ENCODE results near the gene SAE1.

The SAE1 gene

DNA sequence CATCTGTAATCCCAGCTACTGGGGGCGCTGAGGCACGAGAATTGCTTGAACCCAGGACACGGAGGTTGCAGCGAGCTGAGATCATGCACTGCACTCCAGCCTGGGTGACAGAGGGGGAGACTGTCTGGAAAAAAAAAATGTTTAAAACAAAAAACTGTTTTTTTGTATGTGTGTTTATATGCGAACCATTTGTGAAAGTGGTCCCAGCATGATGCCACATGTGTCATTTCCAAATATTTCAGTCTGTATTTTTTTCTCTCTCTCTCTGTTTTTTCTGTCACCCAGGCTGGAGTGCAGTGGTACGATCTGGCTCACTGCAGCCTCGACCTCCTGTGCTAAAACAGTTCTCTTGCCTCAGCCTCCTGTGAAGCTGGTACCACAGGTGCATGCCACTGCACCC, 37.4 kb downstream of the SAE1 start:
- no peak for DNase-seq

DNA sequence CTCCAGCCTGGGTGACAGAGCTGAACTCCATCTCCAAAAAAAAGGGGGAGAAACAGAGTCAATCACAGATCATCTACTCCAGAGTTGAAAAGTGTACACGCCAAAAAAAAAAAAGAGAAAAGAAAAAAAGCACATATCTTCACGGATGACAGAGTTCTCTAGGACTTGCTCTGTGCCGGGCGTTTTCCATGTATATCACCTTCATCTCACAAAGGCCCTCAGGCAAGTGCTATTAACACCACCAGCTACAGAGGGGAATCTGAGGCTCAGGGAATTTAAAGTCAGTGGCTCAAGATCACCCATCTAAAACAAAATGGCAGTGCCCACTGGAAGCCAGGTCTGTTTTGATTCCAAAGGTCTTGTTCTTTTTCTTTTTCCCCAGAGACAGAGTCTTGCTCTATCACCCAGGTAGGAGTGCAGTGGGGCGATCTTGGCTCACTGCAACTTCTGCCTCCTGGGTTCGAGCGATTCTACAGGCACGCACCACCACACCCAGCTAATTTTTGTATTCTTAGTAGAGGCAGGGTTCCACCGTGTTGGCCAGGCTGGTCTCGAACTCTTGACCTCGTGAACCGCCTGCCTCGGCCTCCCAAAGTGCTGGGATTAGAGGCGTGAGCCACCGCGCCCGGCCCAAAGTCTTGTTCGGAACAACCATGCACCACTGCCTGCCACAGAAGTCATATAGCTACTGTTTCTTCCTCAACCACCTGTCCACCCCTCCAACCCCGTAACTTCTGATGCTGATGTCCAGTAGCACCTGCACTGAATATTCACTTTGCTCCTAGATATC, 42.2 kb downstream of the SAE1 start:
- DNase-seq = no peak

DNA sequence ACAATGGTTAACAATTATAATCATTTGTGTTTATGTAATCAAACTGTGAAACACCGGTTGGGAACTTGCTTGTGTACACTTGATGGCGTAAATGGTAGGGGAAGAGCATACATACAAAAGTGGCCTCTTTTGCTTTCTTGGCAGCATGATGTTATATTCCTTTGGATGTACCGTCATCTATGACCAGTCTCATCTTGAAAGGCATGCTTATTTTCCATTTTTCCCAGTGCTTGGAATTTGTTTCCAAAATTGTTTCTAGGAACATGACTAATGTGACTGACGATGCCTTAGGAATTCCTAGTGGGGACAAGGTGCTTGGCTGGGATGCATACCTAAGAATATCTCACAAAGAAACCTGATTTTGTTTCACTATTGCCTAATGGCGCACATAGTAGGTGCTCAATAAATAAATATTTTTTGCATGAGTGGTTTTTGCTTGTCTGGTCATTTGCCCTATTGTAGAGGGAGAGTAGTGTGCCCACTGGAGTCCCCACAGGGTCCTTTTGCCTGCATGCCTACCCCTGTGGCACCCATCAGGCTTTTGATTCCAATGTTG, 45.5 kb downstream of the SAE1 start:
- DNase-seq = no peak

DNA sequence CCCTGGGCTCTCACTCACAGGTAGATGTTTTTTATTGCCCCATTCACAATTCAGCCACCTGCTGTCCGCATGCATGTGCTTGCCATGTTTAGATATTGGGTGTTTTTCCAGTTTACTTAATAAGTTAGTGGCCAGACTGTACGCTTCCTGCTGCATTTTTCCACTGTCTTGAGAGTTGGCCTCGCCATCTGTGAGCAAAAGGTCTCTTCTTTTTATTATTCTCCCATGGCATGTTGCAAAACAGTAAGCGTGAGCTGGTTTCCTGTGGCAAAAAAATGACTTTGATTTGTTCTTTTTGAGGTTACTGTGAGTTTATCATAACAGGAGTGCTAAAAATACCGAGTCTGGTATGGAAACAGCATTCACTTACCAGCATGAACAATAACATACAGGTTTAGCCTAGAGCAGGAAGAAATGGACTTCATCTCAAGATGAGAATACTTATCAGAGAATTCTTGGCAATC, 46.0 kb downstream of the SAE1 start:
- DNase-seq = peak; percentile 61

DNA sequence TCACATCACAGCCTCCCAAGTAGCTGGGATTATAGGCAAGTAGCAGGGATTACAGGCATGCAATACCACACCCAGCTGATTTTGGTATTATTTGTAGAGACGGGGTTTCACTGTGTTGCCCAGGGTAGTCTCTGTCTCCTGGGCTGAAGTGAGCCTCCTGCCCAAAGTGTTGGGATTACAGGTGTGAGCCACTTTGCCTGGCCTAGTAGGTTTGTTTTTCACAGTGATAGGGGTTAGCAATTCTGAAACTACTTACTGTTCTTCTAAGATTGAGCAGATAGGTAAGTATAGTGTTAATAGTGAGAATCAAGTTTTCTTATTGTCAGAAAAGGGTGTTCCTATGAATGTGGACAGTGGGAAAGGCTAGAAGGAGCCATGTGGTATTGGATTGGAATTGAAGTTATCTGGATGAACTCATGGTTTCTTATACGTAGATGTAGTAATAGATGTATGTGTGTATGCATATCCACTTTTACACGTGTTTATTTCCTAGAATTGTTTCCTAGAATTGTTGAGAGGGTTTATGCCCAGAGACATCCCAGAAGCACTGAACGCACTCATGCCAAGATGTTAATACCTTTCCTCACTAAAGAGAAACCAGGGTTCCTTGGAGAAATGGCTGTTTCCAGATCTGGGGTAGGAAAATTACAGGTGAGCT, 49.1 kb downstream of the SAE1 start:
- no peak for DNase-seq

DNA sequence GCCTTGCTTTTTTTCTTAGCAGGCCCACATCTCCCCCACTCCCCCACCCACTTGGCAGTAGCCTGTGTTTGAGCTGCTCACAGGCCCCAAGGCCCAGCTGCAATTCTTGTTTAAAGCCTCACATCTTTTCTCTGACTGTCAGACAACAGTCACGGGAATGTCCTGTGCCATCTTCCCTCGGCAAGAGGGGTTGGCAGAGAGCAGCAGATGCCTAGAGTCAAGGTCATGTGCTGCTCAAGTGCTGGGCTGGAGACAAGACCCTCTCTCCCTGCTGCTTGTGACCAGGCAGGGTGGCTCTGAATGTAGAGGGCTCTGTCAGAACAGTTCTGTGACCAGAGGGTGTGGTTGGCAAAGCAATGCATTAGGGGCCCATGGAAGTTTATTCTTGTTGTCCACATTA, 53.0 kb downstream of the SAE1 start:
- DNase-seq = no peak

DNA sequence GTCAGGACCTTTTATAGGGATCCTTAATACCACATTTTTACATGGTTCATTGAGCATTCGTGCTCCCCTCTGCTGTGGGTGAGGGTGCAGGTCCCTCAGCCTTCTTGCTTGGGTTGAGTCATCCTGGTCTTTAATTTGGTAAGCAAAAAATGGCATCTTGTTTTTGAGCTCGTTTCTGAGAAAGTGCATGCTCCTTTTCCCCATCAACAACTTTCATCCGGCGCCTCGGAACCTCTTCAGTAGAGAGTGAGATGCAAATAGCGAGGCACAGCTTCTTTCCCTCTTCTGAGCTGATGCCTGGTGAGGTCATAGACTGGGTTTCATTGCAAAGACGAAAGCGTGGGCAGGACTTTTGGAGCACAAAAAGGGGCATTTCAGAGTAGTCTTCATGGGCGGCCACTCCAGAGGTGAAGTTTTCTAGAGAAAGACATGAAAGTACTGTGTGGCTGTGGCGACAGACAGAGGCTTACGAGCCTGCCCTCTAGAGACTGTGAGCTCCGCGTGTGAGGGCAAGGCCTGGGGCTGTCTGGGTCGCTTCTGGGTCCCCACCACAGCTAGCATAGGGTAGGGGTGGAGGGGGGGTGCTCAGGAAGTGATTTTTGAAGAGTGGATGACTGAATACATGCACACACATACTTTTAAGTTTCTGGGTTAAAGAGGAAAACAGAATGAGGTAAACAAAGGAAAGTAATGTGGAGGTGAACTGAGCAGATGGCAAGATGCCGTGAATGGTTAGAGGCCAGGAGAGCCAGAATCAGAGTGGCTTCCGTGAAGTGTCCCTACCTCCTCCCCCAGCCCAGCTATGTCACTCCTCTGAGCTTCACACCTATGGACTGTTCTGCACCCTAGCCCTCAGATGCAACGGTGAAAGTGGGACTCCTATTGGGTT, 56.1 kb downstream of the SAE1 start:
- no peak for DNase-seq

DNA sequence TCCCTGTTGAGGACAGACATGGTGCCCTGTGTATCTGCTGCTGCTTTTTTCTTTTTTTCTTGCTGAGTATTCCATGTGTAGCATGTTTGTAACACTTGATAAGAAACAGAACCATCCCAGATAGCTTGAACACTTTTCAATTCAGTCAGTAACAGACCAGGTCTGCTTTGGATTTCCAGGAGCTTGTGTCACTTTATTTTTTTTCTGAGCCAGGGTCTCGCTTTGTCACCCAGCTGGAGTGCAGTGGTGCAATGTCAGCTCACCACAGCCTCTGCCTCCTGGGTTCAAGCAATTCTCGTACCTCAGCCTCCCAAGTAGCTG, 56.7 kb downstream of the SAE1 start:
- no peak for DNase-seq

DNA sequence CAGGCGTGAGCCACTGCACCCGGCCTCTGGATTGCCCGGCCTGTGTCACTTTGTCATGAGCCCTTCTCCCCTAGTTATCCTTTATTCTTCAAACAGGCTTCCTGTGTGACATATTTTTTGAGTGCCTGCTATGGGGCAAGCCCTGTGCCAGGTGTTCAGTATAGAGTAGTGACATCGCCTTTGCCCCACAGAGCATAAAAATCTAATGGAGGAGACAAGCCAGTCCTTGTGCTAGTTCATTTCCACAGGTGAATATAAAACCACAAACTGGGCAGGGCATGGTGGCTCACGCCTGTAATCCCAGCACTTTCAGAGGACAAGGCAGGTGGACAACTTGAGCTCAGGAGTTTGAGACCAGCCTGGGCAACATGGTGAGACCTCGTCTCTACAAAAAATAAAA, 57.2 kb downstream of the SAE1 start:
- DNase-seq = no peak

DNA sequence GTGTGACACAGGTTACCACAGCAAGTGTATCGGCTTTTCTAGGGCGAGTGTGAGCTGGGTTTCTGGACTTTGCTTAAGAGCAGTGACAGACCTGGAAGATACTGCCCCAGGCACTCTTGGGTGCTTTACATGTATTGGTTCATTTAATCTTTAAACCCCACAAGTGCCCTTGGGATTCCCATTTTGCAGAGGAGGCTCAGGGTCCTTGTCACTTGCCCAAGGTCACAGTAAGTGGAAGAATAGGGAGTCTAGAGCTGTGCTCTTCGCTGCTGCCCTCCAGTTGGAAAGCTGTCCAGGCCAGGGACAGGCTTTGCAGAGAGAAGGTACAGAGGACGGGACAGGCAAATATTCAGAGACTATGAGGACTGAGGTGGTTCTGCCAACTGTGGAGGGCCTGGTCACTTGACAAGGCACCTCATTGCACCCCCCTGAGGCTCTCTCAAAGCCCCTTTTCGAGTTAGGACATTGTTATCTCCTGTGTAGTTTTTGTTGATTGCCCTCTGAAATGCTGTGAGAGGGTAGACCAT, 57.9 kb downstream of the SAE1 start:
- no peak for DNase-seq

DNA sequence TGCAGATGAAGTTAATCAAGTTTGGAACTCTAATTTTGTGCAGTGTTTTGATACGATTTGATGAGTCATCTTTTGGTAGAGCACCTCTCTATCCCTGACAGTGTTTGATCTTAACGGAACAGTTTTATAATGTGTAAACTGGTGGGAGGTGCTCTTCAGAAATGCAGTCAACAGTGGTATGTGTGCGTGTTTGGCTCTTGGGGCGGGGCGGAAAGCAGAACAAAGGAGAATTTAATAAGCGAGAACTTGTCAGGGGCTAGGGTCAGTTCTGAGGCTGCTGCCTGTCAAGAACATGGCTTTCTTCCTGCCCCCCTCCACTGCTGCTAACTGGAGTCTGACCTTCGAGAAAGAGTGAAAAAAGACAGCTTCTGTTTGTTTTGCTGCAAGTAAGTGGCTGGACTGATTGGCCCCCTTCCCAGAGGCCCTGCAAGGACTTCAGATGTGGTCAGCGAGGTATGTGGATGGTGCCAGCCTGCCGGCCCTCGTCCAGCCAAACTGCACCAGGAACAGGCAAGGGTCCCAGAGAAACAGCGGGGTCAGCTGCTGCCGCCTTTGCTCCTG, 59.6 kb downstream of the SAE1 start:
- no peak for DNase-seq

DNA sequence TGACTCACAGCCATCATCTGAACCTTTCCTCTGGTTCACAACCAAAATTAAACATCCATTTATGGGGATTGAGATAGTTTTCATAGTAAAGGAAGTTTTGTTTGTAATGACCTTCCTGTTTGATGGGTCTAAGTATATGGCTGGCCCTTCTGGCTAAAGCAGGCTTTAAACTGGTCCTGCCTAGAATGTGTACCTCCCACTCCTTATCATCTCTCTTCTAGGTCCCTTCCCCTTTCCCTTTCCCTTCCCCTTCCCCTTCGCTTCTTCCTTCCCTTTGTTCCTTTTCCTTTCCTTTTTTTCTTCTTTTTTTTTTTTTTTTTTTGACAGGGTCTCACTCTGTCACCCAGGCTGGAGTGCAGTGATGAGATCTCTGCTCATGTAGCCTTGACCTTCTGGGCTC, 64.8 kb downstream of the SAE1 start:
- no peak for DNase-seq

DNA sequence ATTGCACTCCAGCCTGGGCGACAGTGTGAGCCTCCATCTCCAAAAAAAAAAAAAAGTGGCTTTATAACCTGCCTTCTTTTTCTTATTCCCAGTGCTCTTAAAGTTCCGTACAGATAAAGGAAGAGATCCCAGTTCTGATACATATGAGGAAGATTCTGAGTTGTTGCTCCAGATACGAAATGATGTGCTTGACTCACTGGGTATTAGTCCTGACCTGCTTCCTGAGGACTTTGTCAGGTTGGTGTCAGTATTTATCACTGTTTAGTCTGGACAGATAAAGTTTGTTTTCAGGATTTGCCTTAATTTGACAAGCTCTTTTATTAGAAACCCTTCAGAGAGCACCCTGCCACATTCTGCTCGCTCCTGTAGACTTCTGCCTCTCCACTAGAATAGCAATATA, 66.5 kb downstream of the SAE1 start:
- DNase-seq = no peak

DNA sequence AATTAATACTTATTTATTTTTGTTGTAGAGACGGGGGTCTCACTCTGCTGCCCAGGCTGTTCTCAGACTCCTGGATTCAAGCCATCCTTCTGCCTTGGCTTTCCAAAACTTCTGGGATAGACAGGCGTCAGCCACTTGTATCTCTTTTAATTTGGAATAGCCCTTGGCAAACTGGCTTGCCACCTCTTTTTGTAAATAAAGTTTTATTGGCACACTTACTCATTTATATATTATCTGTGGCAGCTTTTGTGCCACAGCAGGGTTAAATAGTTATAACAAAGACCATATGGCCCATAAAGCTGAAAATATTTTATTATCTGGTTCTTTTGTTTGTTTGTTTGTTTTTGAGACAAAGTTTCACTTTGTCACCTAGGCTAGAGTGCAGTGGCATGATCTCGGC, 69.9 kb downstream of the SAE1 start:
- DNase-seq = no peak

DNA sequence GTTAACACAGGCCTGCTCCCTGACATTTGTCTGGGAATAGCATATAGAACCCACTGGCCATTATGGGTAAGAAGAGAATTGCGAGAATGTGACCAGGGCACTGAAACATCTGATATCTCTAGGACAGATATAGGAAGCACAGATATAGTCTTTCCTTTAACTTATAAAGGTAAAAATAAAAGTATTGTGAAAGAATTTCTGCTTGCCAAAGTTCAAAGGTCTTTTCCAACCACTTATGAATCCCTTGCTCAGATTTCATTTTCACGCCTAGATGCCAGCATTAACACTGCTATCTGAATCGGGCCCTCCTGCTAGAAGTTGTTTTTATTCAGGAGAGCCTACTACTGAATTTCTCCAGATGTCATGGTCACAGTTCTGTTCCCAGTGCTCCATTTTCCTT, 72.6 kb downstream of the SAE1 start:
- DNase-seq = no peak

DNA sequence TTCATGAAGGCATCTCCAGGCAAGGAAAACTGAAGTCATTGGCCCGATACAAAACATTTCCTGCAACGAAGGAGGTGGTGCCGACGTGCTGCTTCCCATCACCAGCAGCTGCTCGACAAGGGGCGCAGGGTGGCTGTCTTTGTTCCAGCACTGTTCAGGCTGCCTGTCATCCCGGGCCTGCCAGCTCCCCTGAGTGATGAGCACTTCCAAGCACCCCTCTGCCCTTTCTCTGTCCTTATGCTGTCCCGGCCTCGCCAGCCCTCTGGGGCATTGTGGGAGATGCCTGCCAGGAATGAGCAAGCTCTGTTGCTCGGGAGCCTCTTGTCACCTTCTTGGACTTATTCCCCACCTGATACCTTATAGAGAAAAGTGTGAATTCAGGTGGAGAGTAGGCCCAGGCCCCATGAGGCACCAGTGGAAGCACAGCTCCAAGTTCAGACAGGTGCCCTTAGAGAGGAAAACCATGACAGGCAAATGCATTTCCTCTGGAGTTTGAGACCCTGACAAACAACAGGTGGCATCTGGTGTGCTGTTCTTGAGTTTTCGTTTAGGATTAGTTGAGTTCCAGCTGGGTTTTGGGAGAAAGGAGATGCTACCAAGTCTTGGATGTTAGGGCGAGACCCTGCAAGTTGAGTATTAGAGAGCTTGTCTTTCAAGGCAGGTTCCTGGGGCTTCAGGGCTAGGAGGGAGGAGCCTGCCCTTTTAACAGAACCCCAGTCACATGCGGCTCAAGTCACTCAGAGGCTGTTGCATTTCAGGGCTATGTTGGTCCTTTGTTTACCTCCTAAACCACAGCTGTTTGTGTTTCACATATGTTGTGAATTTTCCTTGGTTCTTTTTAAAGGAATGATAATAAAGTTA, 78.9 kb downstream of the SAE1 start:
- DNase-seq = no peak

DNA sequence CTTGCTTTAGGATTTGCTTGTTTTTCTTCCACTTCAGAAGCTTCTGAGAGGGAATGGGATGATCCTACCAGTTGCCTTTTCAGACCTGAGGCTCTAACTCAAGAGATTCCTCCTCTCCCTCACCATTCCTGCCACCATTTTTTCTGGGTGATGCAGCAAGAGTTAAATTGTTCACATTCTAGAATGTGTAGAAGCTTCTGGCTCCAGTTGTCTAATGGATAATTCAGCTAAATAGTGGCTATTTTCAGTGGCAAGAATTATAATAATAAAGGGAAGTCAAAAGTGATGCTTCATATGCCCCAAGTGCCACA, 79.5 kb downstream of the SAE1 start:
- no peak for DNase-seq

DNA sequence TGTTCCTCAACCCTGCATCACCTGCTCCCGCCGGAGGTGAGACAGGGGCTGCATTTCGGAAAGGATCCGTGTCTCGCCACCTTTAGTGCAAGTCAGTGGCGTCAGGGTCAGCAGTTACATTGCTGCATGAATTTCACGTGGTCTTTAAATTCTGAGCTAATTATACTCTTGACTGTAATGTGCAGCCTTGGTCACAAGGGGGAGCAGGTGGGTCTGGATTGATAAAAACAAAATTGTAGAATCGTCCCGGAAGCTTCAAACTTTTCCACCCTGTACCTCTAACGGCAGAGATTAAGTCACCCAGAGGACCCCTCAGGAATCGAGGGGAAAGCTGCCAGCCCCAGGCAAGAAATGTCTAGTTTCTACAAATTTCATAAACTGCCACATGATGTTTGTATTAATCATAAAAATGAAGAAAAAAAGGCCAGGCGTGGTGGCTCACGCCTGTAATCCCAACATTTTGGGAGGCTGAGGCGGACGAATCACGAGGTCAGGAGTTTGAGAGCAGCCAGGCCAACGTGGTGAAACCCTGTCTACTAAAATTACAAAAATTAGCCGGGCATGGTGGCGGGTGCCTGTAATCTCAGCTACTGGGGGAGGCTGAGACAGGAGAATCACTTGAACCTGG, 80.2 kb downstream of the SAE1 start:
- DNase-seq = peak; percentile 86

DNA sequence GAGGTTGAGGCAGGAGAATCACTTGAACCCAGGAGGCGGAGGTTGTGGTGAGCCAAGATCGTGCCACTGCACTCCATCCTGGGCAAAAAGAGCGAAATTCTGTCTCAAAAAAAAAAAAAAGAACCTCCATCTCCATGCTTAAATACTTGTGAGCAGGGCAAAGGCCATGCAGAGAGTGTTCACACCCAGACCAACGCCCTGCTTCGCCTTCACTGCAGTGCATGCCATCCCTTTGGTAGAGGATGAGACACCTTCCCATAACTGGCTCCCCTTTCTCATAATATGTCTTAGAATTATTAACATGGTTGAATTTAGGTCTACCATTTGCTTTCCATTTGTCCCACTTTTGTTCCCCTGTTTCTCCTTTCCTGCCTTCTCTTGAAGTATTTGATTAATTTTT, 84.9 kb downstream of the SAE1 start:
- no peak for DNase-seq

DNA sequence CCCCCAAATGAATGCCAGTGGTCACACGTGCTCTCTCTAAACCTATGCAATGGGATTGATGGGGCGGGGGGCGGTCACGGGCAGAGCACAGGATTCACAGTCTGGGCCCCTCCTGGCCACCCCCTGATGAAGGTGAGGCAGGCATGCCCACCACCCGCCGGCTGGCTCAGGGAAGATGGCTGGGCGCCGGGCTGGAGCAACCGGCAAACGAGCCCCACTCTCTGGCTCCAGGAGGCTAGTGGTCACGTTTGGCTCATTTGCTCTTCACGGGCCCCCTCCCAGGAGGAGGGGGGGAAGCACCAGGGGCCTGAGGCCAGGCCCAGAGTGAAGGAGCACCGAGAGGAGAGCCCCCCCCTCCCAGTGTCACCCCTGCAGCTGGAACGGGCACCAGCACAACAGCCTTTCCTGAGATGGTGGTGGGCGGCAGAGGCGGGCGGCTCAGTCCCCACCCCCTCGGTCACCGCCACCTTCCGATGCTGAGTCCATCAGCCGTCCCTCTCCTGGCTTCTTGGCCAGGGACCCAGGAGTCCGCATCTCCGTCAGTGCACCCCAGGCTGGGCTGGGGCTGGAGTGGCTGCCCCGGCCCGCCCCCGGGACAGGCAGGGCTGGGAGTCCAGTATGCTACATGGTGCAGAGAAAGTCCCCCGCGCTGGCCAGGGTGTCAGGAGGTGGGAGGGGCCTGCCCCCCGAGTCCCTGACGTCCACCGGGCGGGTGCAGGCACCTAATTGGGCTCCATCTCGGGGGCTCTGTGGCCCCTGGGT, 90.6 kb downstream of the SAE1 start:
- no peak for DNase-seq

DNA sequence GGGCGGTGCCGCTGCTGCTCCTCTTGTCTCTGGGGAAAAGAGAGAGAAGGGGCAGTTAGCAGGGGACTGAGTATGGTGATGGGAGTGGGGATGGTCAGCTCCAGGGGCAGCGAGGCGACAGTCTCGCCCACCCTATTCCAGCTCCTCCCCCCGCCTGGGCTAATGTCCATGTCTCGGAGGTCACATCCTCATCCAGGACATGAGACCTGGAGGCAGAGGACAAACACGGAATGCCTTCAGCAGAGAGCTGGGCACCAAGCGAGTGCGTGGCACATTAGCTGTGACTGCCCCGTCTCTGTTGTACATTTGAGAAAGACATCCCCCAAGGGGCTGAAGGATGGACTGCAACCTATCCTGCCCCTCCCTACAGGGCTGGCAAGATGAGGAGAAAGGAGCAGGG, 91.3 kb downstream of the SAE1 start:
- DNase-seq = no peak
